IPS DF 6.9 (cell line): ENCODE results near the gene AXIN1.

Experiments
- DNase-seq: peaks from one replicate; pipeline ENCODE4 v3.0.0-alpha.2; 2013; ENCODE audit warnings: low read depth, low spot score
- H3K27ac ChIP-seq: one replicate; pipeline ENCODE4 v1.5.1; 2013; ENCODE audit warnings: low read length, control low read depth
- H3K27me3 ChIP-seq: 2 replicates; pipeline ENCODE4 v1.6.1; 2013; ENCODE audit warnings: mild to moderate bottlenecking, low read length; ENCODE audit not compliant: control insufficient read depth, insufficient read depth
- H3K36me3 ChIP-seq: 2 replicates; pipeline ENCODE4 v1.6.1; 2013; ENCODE audit warnings: low read length; ENCODE audit not compliant: control insufficient read depth, insufficient read depth
- H3K4me1 ChIP-seq: 2 replicates; pipeline ENCODE4 v1.6.1; 2013; ENCODE audit warnings: low read length; ENCODE audit not compliant: control insufficient read depth, insufficient read depth
- H3K4me3 ChIP-seq: 2 replicates; pipeline ENCODE4 v1.5.1; 2013; ENCODE audit warnings: mild to moderate bottlenecking, low read length
- H3K9me3 ChIP-seq: 2 replicates; pipeline ENCODE4 v1.6.1; 2013; ENCODE audit warnings: low read length, inconsistent platforms; ENCODE audit not compliant: control insufficient read depth, insufficient read depth
- WGBS: extraction: QIAGEN DNeasy Blood & Tissue Kit; methylation state at CpG from one replicate; pipeline ENCODE4 v1.1.7; 2013; ENCODE audit warnings: mixed read lengths, missing lambda C conversion rate; ENCODE audit not compliant: insufficient read length, insufficient coverage; 5-methylcytosine and 5-hydroxymethylcytosine counted together

Gene AXIN1, protein sequence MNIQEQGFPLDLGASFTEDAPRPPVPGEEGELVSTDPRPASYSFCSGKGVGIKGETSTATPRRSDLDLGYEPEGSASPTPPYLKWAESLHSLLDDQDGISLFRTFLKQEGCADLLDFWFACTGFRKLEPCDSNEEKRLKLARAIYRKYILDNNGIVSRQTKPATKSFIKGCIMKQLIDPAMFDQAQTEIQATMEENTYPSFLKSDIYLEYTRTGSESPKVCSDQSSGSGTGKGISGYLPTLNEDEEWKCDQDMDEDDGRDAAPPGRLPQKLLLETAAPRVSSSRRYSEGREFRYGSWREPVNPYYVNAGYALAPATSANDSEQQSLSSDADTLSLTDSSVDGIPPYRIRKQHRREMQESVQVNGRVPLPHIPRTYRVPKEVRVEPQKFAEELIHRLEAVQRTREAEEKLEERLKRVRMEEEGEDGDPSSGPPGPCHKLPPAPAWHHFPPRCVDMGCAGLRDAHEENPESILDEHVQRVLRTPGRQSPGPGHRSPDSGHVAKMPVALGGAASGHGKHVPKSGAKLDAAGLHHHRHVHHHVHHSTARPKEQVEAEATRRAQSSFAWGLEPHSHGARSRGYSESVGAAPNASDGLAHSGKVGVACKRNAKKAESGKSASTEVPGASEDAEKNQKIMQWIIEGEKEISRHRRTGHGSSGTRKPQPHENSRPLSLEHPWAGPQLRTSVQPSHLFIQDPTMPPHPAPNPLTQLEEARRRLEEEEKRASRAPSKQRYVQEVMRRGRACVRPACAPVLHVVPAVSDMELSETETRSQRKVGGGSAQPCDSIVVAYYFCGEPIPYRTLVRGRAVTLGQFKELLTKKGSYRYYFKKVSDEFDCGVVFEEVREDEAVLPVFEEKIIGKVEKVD

GRCh38 chr16:352547-353403, at the start of gene AXIN1:
Gene AXIN1, minus strand, starts transcription at chr16:352723. Its CDS starts 5,698 bp downstream, at chr16:347025.
- Histone ChIP-seq H3K9me3 (no peaks in the 10 kb centered on the region), H3K27me3 (no peaks in the 10 kb centered on the region), H3K27ac (no peak within 1 kb of the TSS), H3K4me1 (no peaks in the 10 kb centered on the region), H3K36me3 (no peaks in the 10 kb centered on the region), H3K4me3 (peak within 1 kb of the TSS; percentile 75)
- no CpG with 5 or more reads among the region's 113 CpGs for WGBS
- DNase-seq, result peak; percentile 66

DNA sequence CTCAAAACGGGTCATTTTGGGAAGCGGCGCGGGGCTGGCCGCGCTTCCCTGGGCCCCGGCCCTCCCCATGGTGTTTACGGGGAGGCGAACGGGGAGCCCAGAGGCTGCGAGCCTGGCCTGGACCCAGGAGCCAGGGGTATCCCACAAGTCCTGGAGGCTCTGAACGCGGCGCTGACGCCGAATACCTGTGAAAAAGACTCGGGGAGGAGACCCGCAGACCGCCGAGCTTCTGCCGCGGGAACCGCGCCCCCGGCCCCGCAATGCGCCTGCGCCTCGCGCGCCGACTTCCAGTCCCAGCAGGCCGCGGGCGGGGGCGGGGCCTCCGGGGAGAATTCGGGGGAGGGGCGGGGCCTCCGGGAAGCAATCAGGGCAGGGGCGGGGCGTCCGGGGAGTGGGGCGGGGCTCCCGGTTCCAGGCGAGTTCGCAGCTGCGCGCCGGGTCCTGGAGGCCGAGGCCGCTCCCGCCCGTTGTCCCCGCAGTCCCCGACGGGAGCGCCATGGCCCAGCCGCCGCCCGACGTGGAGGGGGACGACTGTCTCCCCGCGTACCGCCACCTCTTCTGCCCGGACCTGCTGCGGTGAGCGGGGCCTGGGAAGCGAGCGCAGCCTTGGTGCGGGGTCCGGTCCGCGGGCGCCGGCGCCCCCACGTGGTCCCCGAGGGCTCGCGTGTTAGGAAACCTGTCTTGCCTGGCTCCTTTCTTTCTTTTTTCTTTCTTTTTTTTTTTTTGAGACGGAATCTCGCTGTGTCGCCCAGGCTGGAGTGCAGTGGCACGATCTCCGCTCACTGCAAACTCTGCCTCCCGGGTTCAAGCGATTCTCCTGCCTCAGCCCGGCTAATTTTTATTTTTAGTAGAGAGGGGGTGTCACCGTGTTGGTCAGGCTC, 49.2 kb upstream of the AXIN1 start, which contains the start of gene DECR2:
Gene DECR2, plus strand, starts transcription at position 418 of the 881 bp plus-strand sequence. Its CDS starts 79 bp downstream, at position 497.
- no peak within 1 kb of the TSS for H3K27ac ChIP-seq
- no CpG with 5 or more reads among the region's 91 CpGs for WGBS
- no peaks in the 10 kb centered on the region for H3K27me3 ChIP-seq
- H3K4me1 ChIP-seq, result peaks cover 4% of the 10 kb centered on the region; the same call in 1 of the 2 replicates
- DNase-seq, result no peak
- peak within 1 kb of the TSS; percentile 96 for H3K4me3 ChIP-seq
- no peaks in the 10 kb centered on the region for H3K9me3 ChIP-seq
- H3K36me3 ChIP-seq, result peaks cover 15% of the 10 kb centered on the region

DNA sequence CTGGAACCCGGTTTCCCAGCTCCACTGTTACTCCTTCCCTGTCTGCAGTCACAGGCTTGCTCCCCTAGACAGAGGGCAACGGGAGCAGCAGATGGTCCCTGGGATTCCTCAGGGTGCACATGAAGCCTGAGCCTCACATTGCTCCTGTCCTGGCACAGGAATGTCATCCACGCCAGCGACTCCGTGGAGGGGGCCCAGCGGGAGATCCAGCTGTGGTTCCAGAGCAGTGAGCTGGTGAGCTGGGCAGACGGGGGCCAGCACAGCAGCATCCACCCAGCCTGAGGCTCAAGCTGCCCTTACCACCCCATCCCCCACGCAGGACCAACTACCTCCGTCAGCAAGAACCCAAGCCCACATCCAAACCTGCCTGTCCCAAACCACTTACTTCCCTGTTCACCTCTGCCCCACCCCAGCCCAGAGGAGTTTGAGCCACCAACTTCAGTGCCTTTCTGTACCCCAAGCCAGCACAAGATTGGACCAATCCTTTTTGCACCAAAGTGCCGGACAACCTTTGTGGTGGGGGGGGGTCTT, 47.6 kb upstream of the AXIN1 start:
- Histone ChIP-seq H3K4me3 (no peak overlapping the region), H3K27ac (no peak overlapping the region), H3K9me3 (no peaks in the 10 kb centered on the region), H3K4me1 (peaks cover 4% of the 10 kb centered on the region; the same call in 1 of the 2 replicates), H3K36me3 (peaks cover 15% of the 10 kb centered on the region), H3K27me3 (no peaks in the 10 kb centered on the region)
- no CpG with 5 or more reads among the region's 10 CpGs for WGBS
- DNase-seq, result no peak

- Histone ChIP-seq H3K9me3 (no peaks in the 10 kb centered on the region), H3K27ac (no peak overlapping the region), H3K27me3 (no peaks in the 10 kb centered on the region), H3K36me3 (peaks cover 15% of the 10 kb centered on the region), H3K4me3 (no peak overlapping the region), H3K4me1 (peaks cover 4% of the 10 kb centered on the region; the same call in 1 of the 2 replicates)
- no peak for DNase-seq
- no CpG with 5 or more reads among the region's 22 CpGs for WGBS
These were observed 47.0 kb upstream of the AXIN1 start for GRCh38 chr16:399340-400019.

GRCh38 chr16:398561-399339, 46.2 kb upstream of the AXIN1 start:
- Histone ChIP-seq H3K27ac (no peak overlapping the region), H3K27me3 (no peaks in the 10 kb centered on the region), H3K9me3 (no peaks in the 10 kb centered on the region), H3K36me3 (peaks cover 15% of the 10 kb centered on the region), H3K4me1 (peaks cover 4% of the 10 kb centered on the region; the same call in 1 of the 2 replicates), H3K4me3 (no peak overlapping the region)
- WGBS, result no CpG with 5 or more reads among the region's 24 CpGs
- DNase-seq, result no peak

- Histone ChIP-seq H3K4me3 (no peak overlapping the region), H3K4me1 (peaks cover 4% of the 10 kb centered on the region; the same call in 1 of the 2 replicates), H3K27ac (no peak overlapping the region), H3K9me3 (no peaks in the 10 kb centered on the region), H3K36me3 (peaks cover 15% of the 10 kb centered on the region), H3K27me3 (no peaks in the 10 kb centered on the region)
- WGBS, result no CpG with 5 or more reads among the region's 29 CpGs
- DNase-seq, result no peak
These were observed 45.3 kb upstream of the AXIN1 start for GRCh38 chr16:397736-398332.

- Histone ChIP-seq H3K27ac (no peak within 1 kb of the TSS), H3K9me3 (no peaks in the 10 kb centered on the region), H3K4me1 (peaks cover 4% of the 10 kb centered on the region; the same call in 1 of the 2 replicates), H3K27me3 (no peaks in the 10 kb centered on the region), H3K4me3 (peak within 1 kb of the TSS; percentile 91; the same call in 1 of the 2 replicates), H3K36me3 (peaks cover 15% of the 10 kb centered on the region)
- no peak for DNase-seq
- WGBS, result no CpG with 5 or more reads among the region's 75 CpGs
These were observed 44.7 kb upstream of the AXIN1 start, which contains the start of gene NME4 for GRCh38 chr16:397135-397661. Gene NME4, plus strand, starts transcription at chr16:397199. Its CDS starts 24 bp downstream, at chr16:397223.

DNA sequence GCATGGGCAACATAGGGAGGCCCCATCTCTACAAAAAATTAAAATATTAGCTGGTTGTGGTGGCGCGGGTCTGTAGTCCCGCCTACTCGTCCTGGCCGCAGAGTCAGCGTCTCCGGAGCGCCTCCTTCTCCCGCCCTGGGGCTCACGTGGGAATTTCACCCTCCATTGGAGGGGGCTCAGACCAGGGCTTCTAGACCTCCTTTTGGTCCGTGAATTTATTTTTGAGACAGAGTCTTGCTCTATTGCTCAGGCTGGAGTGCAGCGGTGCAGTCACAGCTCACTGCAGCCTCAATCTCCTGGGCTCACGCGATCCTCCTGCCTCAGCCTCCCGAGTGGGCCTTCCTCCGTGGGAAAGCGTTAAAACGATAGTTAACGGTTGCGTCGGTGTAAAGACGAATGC, 44.1 kb upstream of the AXIN1 start:
- WGBS, result no CpG with 5 or more reads among the region's 22 CpGs
- no peak for DNase-seq
- H3K4me1 ChIP-seq, result peaks cover 4% of the 10 kb centered on the region; the same call in 1 of the 2 replicates
- no peaks in the 10 kb centered on the region for H3K9me3 ChIP-seq
- no peak overlapping the region for H3K27ac ChIP-seq
- H3K4me3 ChIP-seq, result peak overlapping the region; percentile 31; the same call in 1 of the 2 replicates
- peaks cover 15% of the 10 kb centered on the region for H3K36me3 ChIP-seq
- no peaks in the 10 kb centered on the region for H3K27me3 ChIP-seq
